HG03378 (cell line): ENCODE measurements around the gene CYP27C1.

Experiments used
- ATAC-seq: cut with Tn5 transposase; IDR thresholded peaks from one replicate; pipeline ENCODE4 v1.9.1; 2021; ENCODE audit warnings: mild to moderate bottlenecking, moderate library complexity; ENCODE audit not compliant: unreplicated experiment

CYP27C1 gene

GRCh38 chr2:127155028-127155581 lies 65.0 kb downstream of the CYP27C1 start:
- ATAC-seq = no peak

- ATAC-seq = no peak
Measured at GRCh38 chr2:127154396-127154795, 65.7 kb downstream of the CYP27C1 start.

- ATAC-seq = no peak
Measured at GRCh38 chr2:127153691-127154158, 66.4 kb downstream of the CYP27C1 start.

GRCh38 chr2:127150996-127151395 lies 69.1 kb downstream of the CYP27C1 start:
- no peak for ATAC-seq

GRCh38 chr2:127149384-127149783 lies 70.7 kb downstream of the CYP27C1 start:
- no peak for ATAC-seq

- ATAC-seq = no peak
Measured at GRCh38 chr2:127146820-127147502, 73.1 kb downstream of the CYP27C1 start.

GRCh38 chr2:127146071-127146725 lies 73.9 kb downstream of the CYP27C1 start:
- no peak for ATAC-seq

- no peak for ATAC-seq
Measured at GRCh38 chr2:127145280-127145895, 74.7 kb downstream of the CYP27C1 start.

GRCh38 chr2:127143841-127144782 lies 76.0 kb downstream of the CYP27C1 start:
- ATAC-seq = no peak

GRCh38 chr2:127142663-127143630 lies 77.2 kb downstream of the CYP27C1 start:
- ATAC-seq = no peak

GRCh38 chr2:127140538-127140937 lies 79.6 kb downstream of the CYP27C1 start:
- ATAC-seq = no peak

- no peak for ATAC-seq
Measured at GRCh38 chr2:127139766-127140165, 80.3 kb downstream of the CYP27C1 start.

- ATAC-seq = no peak
Measured at GRCh38 chr2:127138281-127138680, 81.8 kb downstream of the CYP27C1 start.

GRCh38 chr2:127137741-127138140 lies 82.4 kb downstream of the CYP27C1 start:
- ATAC-seq = no peak

GRCh38 chr2:127137225-127137624 lies 82.9 kb downstream of the CYP27C1 start:
- ATAC-seq = no peak

GRCh38 chr2:127134833-127135830 lies 85.0 kb downstream of the CYP27C1 start:
- no peak for ATAC-seq

- ATAC-seq = no peak
Measured at GRCh38 chr2:127134235-127134634, 85.9 kb downstream of the CYP27C1 start.
